ENCODE results near the gene TBC1D9B. TPM values are rescaled to one million over a fixed set of nuclear protein-coding genes. Genes with fewer than 3 reads are reported as not detected.

The TBC1D9B gene
- total RNA-seq (2021), result 64.9 to 70.9 TPM (median 69.0 TPM) in 3 replicates
- percentile 59 among the genes with signal in this experiment for Bru-seq, nascent RNA
- long read RNA-seq, experiment 1, full-length matches to known transcripts, result 155 of 261 reads
- long read RNA-seq, experiment 1, partial matches to known transcripts, result 62 of 261 reads
- long read RNA-seq, experiment 1, other reads (novel, unspliced or antisense), result 44 of 261 reads
- long read RNA-seq, experiment 2, full-length matches to known transcripts, result 14 of 72 reads
- long read RNA-seq, experiment 2, partial matches to known transcripts, result 18 of 72 reads
- long read RNA-seq, experiment 2, other reads (novel, unspliced or antisense), result 40 of 72 reads
- long read RNA-seq, experiment 3, partial matches to known transcripts, result 4 of 9 reads
- long read RNA-seq, experiment 3, other reads (novel, unspliced or antisense), result 5 of 9 reads

- ATAC-seq (peak; percentile 68), DNase-seq (ENCODE audit: low spot score) (peak; percentile 60)
- Mint-ChIP-seq H3K4me3 (peak within 1 kb of the TSS; percentile 81), H3K27ac (no peak within 1 kb of the TSS), H3K4me1 (peaks cover 3% of the 10 kb centered on the region; the same call in 1 of the 2 replicates), H3K27me3 (ENCODE audit: low read depth) (no peaks in the 10 kb centered on the region; the same call in 1 of the 2 replicates), H3K9me3 (no peaks in the 10 kb centered on the region), H3K36me3 (peaks cover 18% of the 10 kb centered on the region)
- ChIA-PET POLR2A (no interaction called here), CTCF (interaction anchor here (0.5 to 2.6 kb wide), 10 partner anchors 8 to 719 kb away, joined by 3 to 19 read pairs (median 3); no protein-coding TSS in a partner anchor)
- TF ChIP-seq FOXP4 (CRISPR knock-in tag; IDR thresholded peaks at IDR 0.05), result 0 out of 2 replicates have a peak, but pooled peaks have one; percentile 8
- 0 out of 2 replicates have a peak, but pooled peaks have one; percentile 40 for TF ChIP-seq ZBTB21 (CRISPR knock-in tag; IDR thresholded peaks at IDR 0.05; ENCODE audit: borderline replicate concordance)
- no peak for TF ChIP-seq FOXP1 (CRISPR knock-in tag; IDR thresholded peaks at IDR 0.05; ENCODE audit: borderline replicate concordance)
- peak; percentile 46 for TF ChIP-seq HMGXB4 (CRISPR knock-in tag; IDR thresholded peaks at IDR 0.05)
- TF ChIP-seq ZNF121 (CRISPR knock-in tag; IDR thresholded peaks at IDR 0.05), result no peak
- TF ChIP-seq ZNF138 (CRISPR knock-in tag; conservative IDR thresholded peaks at IDR 0.05), result no peak
- TF ChIP-seq CTCF (IDR thresholded peaks at IDR 0.05), result peak; percentile 41; the same call in 1 of the 2 replicates
- TF ChIP-seq NFATC4 (CRISPR knock-in tag; IDR thresholded peaks at IDR 0.05), result no peak
- TF ChIP-seq PRDM15 (CRISPR knock-in tag; IDR thresholded peaks at IDR 0.05), result peak; percentile 84
- peak; percentile 68; the same call in 1 of the 2 replicates for TF ChIP-seq TP53 (CRISPR knock-in tag; IDR thresholded peaks at IDR 0.05)
- peak; percentile 32; the same call in 1 of the 2 replicates for TF ChIP-seq TEAD1 (CRISPR knock-in tag; IDR thresholded peaks at IDR 0.05)
- peak; percentile 50 for TF ChIP-seq SP1 (CRISPR knock-in tag; conservative IDR thresholded peaks at IDR 0.05)
- TF ChIP-seq EMX1 (CRISPR knock-in tag; IDR thresholded peaks at IDR 0.05), result no peak
Measured at GRCh38 chr5:179907556-179908324, at the start of gene TBC1D9B. TSS of gene TBC1D9B (minus strand) at chr5:179907897. CDS start at chr5:179907821, 76 bp downstream.
